ENCODE measurements around the gene ANKRD45. TPM values are rescaled to one million over a fixed set of nuclear protein-coding genes. Genes with fewer than 3 reads are reported as not detected.

The ANKRD45 gene
- total RNA-seq, 1 experiment from 2014 or later: not detected

GRCh38 chr1:173573596-173573995, 96.1 kb downstream of the ANKRD45 start:
- Histone ChIP-seq H3K4me3 (ENCODE audit: low read depth in 2 of 2, low read length in 2 of 2) (no peak overlapping the region), H3K27me3 (ENCODE audit: control insufficient read depth, insufficient read depth, low read length) (peaks cover 2% of the 10 kb centered on the region; the same call in 1 of the 2 replicates), H3K4me1 (ENCODE audit: control insufficient read depth, insufficient read depth, low read length) (no peaks in the 10 kb centered on the region), H3K9me3 (ENCODE audit: control insufficient read depth, insufficient read depth, low read depth, low read length) (no peaks in the 10 kb centered on the region), H3K36me3 (ENCODE audit: control insufficient read depth, insufficient read depth, low read length) (no peaks in the 10 kb centered on the region), H3K27ac (ENCODE audit: low read length) (no peak overlapping the region)
- ChIA-PET POLR2A (no interaction called here), CTCF (no interaction called here)
- in situ Hi-C loops (cut with HindIII; ENCODE audit: low pct_unique_long_range_greater_than_20kb, low sequenced_read_pairs) (no loop called here), intact Hi-C loops (cut with micrococcal nuclease; ENCODE audit: unreplicated experiment) (no loop called here)
- DNase-seq (ENCODE audit: low read depth, low spot score) (no peak), ATAC-seq (no peak)
- no TSS peak for BruUV-seq (replicated peaks)
- TF ChIP-seq TCF7L2 (IDR thresholded peaks at IDR 0.05; ENCODE audit: low read depth, low read length): no peak

- POLR2A ChIA-PET: no interaction called here
- DNase-seq (ENCODE audit: low read depth, low spot score) (no peak), ATAC-seq (no peak)
- H3K9me3 ChIP-seq (ENCODE audit: control insufficient read depth, insufficient read depth, low read depth, low read length): no peaks in the 10 kb centered on the region
- H3K4me3 ChIP-seq (ENCODE audit: low read depth in 2 of 2, low read length in 2 of 2): no peak overlapping the region
- H3K27ac ChIP-seq (ENCODE audit: low read length): no peak overlapping the region
- CTCF ChIA-PET: no interaction called here
- H3K27me3 ChIP-seq (ENCODE audit: control insufficient read depth, insufficient read depth, low read length): peaks cover 2% of the 10 kb centered on the region; the same call in 1 of the 2 replicates
- TF ChIP-seq CTCF (IDR thresholded peaks at IDR 0.05) (no peak), TCF7L2 (IDR thresholded peaks at IDR 0.05; ENCODE audit: low read depth, low read length) (no peak), REST (IDR thresholded peaks at IDR 0.05; ENCODE audit: insufficient read depth in 1 of 2, low read depth in 2 of 2, low read length in 1 of 2) (no peak), SIN3A (IDR thresholded peaks at IDR 0.05; ENCODE audit: borderline replicate concordance, insufficient read depth, low read depth, low read length) (no peak), POLR2AphosphoS5 (IDR thresholded peaks at IDR 0.05; ENCODE audit: low read depth, low read length) (no peak)
- in situ Hi-C loops (cut with HindIII; ENCODE audit: low pct_unique_long_range_greater_than_20kb, low sequenced_read_pairs): no loop called here
- H3K4me1 ChIP-seq (ENCODE audit: control insufficient read depth, insufficient read depth, low read length): no peaks in the 10 kb centered on the region
- H3K36me3 ChIP-seq (ENCODE audit: control insufficient read depth, insufficient read depth, low read length): no peaks in the 10 kb centered on the region
- BruUV-seq (replicated peaks): no TSS peak
- intact Hi-C loops (cut with micrococcal nuclease; ENCODE audit: unreplicated experiment): no loop called here
Measured at GRCh38 chr1:173572201-173572873, 97.3 kb downstream of the ANKRD45 start.

GRCh38 chr1:173570370-173571007, 99.2 kb downstream of the ANKRD45 start:
- in situ Hi-C loops (cut with HindIII; ENCODE audit: low pct_unique_long_range_greater_than_20kb, low sequenced_read_pairs) (no loop called here), intact Hi-C loops (cut with micrococcal nuclease; ENCODE audit: unreplicated experiment) (no loop called here)
- BruUV-seq (replicated peaks): no TSS peak
- TF ChIP-seq CTCF (IDR thresholded peaks at IDR 0.05) (no peak), REST (IDR thresholded peaks at IDR 0.05; ENCODE audit: insufficient read depth in 1 of 2, low read depth in 2 of 2, low read length in 1 of 2) (no peak), POLR2AphosphoS5 (IDR thresholded peaks at IDR 0.05; ENCODE audit: low read depth, low read length) (no peak), SIN3A (IDR thresholded peaks at IDR 0.05; ENCODE audit: borderline replicate concordance, insufficient read depth, low read depth, low read length) (no peak), TCF7L2 (IDR thresholded peaks at IDR 0.05; ENCODE audit: low read depth, low read length) (no peak)
- Histone ChIP-seq H3K4me3 (ENCODE audit: low read depth in 2 of 2, low read length in 2 of 2) (no peak overlapping the region), H3K9me3 (ENCODE audit: control insufficient read depth, insufficient read depth, low read depth, low read length) (no peaks in the 10 kb centered on the region), H3K36me3 (ENCODE audit: control insufficient read depth, insufficient read depth, low read length) (no peaks in the 10 kb centered on the region), H3K27me3 (ENCODE audit: control insufficient read depth, insufficient read depth, low read length) (no peaks in the 10 kb centered on the region), H3K27ac (ENCODE audit: low read length) (no peak overlapping the region), H3K4me1 (ENCODE audit: control insufficient read depth, insufficient read depth, low read length) (no peaks in the 10 kb centered on the region)
- ChIA-PET POLR2A (no interaction called here), CTCF (no interaction called here)
- no peak for DNase-seq (ENCODE audit: low read depth, low spot score)
- no peak for ATAC-seq
